ENCODE results near the gene ITGA2. TPM values are rescaled to one million over a fixed set of nuclear protein-coding genes. Genes with fewer than 3 reads are reported as not detected.
A peak's percentile ranks its signal among the peaks of the same experiment; 100 is the strongest.
"Not testable (repeated sequence)": the region's sequence is repeated elsewhere in the genome, so short reads cannot be mapped to it uniquely, and the experiment has no call there.

ITGA2 gene
- total RNA-seq, result 5.5 TPM

DNA sequence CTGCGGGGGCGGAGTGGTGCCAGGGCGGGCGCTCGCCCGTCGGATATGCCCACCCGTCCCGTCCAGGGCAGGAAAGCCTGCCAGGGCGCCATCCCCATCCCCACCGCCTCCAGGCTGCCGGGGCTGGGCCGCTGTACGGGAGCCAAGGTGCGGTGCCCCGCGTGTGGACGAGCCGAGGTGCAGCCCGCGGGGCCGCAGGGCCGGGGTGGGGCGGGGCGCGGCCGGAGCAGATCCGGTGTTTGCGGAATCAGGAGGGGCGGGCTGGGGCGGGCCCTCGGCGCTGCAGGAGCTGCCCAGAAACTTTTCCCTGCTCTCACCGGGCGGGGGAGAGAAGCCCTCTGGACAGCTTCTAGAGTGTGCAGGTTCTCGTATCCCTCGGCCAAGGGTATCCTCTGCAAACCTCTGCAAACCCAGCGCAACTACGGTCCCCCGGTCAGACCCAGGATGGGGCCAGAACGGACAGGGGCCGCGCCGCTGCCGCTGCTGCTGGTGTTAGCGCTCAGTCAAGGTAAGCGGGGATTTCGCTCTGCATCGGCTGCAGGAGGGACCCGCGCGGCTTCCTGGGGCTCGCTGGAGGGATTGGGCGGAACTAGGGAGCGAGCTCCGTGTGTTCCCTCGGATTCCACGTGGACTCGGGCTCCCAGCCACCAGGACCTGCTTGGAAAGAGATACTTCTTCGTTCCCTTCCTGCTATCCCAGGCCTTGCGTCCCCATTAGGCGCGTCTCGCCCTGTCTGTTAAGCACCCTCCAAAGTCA lies at the start of gene ITGA2:
Gene ITGA2 (plus strand): TSS at position 328 of the 756 bp plus-strand sequence. CDS start 117 bp downstream, at position 445.
- no peak for DNase-seq

DNA sequence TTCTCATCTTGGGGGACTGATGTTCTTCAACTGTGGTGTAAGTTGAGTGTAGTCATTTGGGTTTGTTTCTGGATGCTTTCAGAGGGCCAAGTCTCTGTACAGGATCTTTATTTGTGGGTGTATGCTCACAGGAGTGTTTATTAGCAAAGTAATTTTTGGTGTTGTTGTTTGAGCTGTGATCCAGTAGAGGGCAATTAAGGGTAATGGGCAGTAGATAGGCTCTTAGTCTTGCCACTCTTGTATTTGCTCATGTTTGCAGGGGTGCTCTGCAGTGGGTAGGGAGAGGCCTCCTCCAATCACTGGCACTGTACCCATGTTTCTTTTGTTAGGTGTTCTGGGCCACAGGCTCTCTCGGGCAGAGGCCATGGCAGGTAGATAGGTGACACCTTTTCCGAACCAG lies 45.9 kb upstream of the ITGA2 start:
- no peak for DNase-seq

- DNase-seq, result no peak
Observed at GRCh38 chr5:52943808-52944207, 45.3 kb upstream of the ITGA2 start.

GRCh38 chr5:52945040-52945439 lies 44.1 kb upstream of the ITGA2 start:
- no peak for DNase-seq

DNA sequence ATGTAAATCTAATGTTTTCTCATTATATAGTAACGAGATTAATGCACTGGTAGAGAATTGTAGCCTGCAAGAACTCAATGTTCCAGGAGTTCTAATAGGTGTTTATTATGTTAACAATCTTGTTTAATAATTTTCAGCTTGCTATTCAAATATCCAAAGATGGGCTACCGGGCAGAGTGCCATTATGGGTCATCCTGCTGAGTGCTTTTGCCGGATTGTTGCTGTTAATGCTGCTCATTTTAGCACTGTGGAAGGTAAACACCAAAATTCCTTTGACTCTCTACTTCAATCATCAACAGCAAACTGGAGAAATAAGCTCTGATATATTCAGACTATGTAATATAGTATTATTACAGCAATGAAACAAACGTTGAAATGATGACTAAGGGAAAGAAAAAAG lies 41.9 kb upstream of the ITGA2 start:
- no peak for DNase-seq

DNA sequence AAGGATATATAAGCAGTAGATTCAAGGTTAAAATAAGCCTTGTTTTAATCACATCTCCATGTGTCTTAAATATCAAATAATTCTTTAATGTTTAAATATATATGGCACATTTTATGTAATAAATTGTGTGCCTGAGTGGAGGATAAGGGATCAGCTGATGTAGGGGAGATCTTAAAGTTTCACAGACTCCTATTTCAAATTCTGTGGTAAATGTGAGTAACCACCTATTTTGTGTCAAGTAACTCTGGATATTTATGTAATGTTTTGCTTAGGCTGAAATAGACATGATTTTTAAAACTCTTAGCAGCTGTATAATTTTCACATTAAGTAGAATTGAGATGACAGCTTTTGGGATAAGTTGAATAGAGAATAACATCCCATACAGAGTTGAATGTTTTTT lies 41.3 kb upstream of the ITGA2 start:
- no peak for DNase-seq

GRCh38 chr5:52948418-52949076 lies 40.6 kb upstream of the ITGA2 start:
- DNase-seq, result peak; percentile 11

GRCh38 chr5:52950686-52951085 lies 38.5 kb upstream of the ITGA2 start:
- no peak for DNase-seq

- DNase-seq, result no peak
Observed at GRCh38 chr5:52952483-52952882, 36.7 kb upstream of the ITGA2 start.

DNA sequence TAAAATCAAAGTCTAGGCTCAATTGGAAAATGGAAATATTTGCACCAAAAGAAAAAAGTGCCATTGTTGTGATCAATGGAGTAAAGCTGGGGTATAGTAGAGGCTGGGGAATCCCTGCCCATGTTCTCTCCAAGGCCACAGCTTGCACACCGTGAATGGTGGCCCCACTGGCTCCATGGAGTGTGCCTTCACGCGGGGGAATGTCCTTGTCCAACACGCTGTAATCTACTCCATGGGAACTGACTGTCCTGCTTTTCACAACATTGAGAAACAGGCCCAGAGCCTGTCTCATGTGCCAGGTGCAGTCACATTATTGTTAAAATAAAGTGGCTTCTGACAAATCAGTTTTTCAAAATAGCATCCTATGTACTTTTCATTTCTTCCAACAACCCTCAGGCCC lies 33.1 kb upstream of the ITGA2 start:
- DNase-seq, result no peak

- no peak for DNase-seq
Observed at GRCh38 chr5:52956915-52957747, 32.0 kb upstream of the ITGA2 start.

- DNase-seq, result no peak
Observed at GRCh38 chr5:52961274-52961681, 27.9 kb upstream of the ITGA2 start.

DNA sequence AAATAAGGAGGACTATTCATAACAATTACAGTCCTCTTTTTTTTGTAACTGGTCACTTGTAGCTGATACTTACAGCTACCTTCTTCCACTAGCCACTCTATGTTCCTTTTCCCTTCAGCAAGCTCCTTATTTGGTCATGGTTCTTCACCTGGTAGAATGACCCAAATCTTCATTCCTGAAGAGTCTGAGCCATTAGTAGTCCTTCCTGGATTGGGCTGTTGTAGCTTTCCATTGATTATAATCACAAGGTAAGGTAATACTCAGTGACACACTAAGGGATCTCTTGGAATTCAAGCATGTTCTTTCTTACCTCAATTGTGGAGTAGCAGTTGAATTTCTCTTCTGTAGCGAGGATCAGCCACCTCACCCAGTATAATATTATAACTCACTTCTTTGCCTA lies 25.5 kb upstream of the ITGA2 start:
- no peak for DNase-seq

GRCh38 chr5:52964138-52964537 lies 25.0 kb upstream of the ITGA2 start:
- DNase-seq, result no peak

DNA sequence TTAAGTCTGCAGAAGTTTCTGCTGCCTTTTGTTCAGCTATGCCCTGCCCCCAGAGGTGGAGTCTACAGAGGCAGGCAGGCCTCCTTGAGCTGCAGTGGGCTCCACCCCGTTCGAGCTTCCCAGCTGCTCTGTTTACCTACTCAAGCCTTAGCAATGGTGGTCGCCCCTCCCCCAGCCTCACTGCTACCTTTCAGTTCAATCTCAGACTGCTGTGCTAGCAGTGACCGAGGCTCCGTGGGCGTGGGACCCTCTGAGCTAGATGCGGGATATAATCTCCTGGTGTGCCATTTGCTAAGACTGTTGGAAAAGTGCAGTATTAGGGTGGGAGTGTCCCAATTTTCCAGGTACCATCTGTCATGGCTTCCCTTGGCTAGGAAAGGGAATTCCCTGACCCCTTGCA lies 13.0 kb upstream of the ITGA2 start:
- DNase-seq, result not testable (repeated sequence)

GRCh38 chr5:52977264-52977897 lies 11.8 kb upstream of the ITGA2 start:
- DNase-seq, result no peak

DNA sequence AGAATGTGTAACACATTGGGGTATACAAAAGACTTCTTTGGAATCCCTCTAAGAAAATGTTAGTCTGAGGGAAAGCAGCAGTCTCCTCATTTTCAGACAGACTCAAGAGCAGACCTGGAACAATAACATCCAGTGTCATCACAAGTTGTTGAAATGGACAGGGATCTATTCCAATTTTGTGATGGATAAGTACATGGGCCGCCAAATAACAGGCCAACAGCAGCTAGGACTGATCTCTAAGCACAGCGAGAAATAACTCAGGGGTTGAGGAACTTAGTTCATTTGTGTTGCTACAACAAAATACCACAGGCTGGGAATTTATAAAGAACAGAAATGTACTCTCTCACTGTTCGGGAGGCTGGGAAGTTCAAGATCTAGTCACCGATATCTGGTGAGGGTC lies 7.6 kb upstream of the ITGA2 start:
- DNase-seq, result no peak

DNA sequence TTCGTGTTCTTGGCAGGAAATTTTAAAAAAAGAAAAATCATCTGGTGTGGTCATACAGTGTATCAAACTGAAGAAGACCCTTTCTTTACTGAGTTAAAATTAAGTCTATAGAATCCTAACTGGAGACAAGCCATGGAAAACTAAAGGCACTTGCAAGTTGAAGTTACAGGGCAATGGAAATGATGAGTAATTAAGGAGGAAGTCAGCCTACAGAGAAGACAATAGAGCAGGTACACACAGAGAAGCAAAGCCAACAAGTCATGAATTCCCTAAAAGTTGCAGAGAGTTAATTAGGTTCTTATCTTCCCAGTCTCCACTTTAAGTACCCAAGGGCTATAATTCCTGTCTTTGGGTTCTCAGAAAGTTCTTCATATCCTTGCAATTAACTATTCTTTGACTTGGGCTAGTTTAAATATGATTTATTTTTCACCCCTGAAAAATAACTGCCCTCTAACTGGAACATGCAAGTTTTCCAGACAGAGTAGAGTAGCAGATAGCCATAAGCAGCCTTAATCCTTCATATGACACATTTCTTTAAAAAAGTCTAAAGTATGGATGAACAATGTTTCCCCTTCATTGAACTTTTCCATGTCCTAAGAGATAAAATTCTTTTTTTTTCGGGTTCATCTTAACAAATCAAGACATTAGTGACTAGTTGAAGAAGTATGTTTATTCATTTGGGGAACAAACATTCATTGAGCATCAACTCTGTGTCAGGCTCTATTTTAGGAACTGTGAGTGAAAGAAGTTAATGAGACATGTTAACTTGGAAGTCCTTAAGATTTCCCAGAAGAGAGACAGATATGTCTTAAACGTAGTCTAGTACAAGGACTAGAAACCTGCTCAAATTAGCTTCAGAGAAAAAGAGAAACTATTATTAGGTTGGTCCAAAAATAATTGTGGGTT lies 5.2 kb upstream of the ITGA2 start:
- no peak for DNase-seq

GRCh38 chr5:52985306-52985705 lies 3.8 kb upstream of the ITGA2 start:
- no peak for DNase-seq

DNA sequence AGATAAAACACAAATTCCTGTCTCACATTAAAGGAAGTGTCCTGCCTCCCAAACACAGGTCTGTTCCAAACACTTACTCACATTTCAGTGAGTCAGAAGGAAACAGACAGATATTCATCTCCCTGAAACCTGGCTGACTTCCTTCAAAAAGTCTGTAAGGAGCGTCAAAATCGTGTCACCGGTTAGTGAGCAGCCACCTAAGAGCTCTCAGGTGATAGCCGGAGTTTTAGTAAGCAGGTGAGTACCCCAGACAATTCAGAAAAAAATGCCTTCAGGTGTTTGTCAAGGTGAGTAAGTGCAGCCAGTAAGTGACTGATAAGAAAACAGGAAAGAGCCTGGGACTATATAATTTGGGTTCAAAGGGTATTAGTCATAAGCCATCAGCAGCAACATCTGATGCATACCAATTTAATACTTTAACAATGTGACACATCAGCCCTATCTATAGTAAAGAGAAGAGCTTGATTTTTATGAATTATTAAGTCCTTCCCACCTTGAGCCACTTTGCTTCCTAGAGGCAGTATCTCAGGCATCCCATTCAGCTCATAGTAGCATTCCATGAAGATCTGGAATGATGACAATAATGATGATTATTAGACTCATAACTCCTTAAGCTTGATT lies 1.3 kb upstream of the ITGA2 start:
- DNase-seq, result no peak
